Stimulated activated CD8-positive, alpha-beta memory T cell treated with anti-CD3 and anti-CD28 coated beads, Interleukin-4, amount 100 ng/mL, for 4 hours (primary cell): ENCODE measurements around the gene TANC1.
"Not testable (repeated sequence)": the region's sequence is repeated elsewhere in the genome, so short reads cannot be mapped to it uniquely, and the experiment has no call there.

Experiments used
- DNase-seq, 2 donors: peaks; one replicate each; pipeline ENCODE4 v3.0.0-alpha.2; 2020; ENCODE audit warnings: low read depth in 2 of 2, low spot score in 1 of 2

TANC1 gene

GRCh38 chr2:159136391-159136790, 168.0 kb downstream of the TANC1 start:
- no peak for DNase-seq

- DNase-seq = no peak
Observed at GRCh38 chr2:159137511-159138241, 169.2 kb downstream of the TANC1 start.

- no peak for DNase-seq
Observed at GRCh38 chr2:159138642-159139182, 170.3 kb downstream of the TANC1 start.

- DNase-seq = no peak
Observed at GRCh38 chr2:159139216-159139933, 170.9 kb downstream of the TANC1 start.

- no peak for DNase-seq
Observed at GRCh38 chr2:159140070-159140769, 171.8 kb downstream of the TANC1 start.

GRCh38 chr2:159140821-159141220, 172.4 kb downstream of the TANC1 start:
- not testable (repeated sequence) for DNase-seq

- DNase-seq = no peak
Observed at GRCh38 chr2:159144776-159145614, 176.6 kb downstream of the TANC1 start.

GRCh38 chr2:159145745-159146354, 177.4 kb downstream of the TANC1 start:
- DNase-seq = no peak

- DNase-seq = no peak
Observed at GRCh38 chr2:159146996-159147666, 178.7 kb downstream of the TANC1 start.

GRCh38 chr2:159147690-159148089, 179.2 kb downstream of the TANC1 start:
- DNase-seq = no peak

GRCh38 chr2:159148901-159149300, 180.5 kb downstream of the TANC1 start:
- no peak for DNase-seq

- DNase-seq = no peak
Observed at GRCh38 chr2:159149747-159150146, 181.3 kb downstream of the TANC1 start.

GRCh38 chr2:159150280-159150746, 181.9 kb downstream of the TANC1 start:
- no peak for DNase-seq

- DNase-seq = no peak
Observed at GRCh38 chr2:159151198-159152127, 183.0 kb downstream of the TANC1 start.

GRCh38 chr2:159152128-159152778, 183.8 kb downstream of the TANC1 start:
- DNase-seq = no peak

- DNase-seq = no peak
Observed at GRCh38 chr2:159153063-159153462, 184.6 kb downstream of the TANC1 start.

- no peak for DNase-seq
Observed at GRCh38 chr2:159153463-159153862, 185.0 kb downstream of the TANC1 start.

- no peak for DNase-seq
Observed at GRCh38 chr2:159153951-159154350, 185.5 kb downstream of the TANC1 start.
